Right lobe of liver (tissue), 4 donors: Measurements from ENCODE around the gene C19orf85.

Source experiments
- CTCF ChIP-seq, 4 donors: fragments of 200-600 bp in 3 of 4; fragments of 450-650 bp in 1 of 4; IDR thresholded peaks; one replicate each; pipeline versions ENCODE4 v1.5.1 to v1.8.0; 2016 to 2022; ENCODE audit warnings: antibody characterized with exemption in 4 of 4, mild to moderate bottlenecking in 2 of 4
- POLR2A ChIP-seq: fragments of 450-650 bp; IDR thresholded peaks from one replicate; pipeline ENCODE4 v1.6.1; 2017; ENCODE audit warnings: antibody characterized with exemption, mild to moderate bottlenecking
- donor health status: DM: no; HTN: no; CAD: no.
- donor health status: DM: no; HTN: no; CAD: no.
- donor health status: DM: no; HTN: yes; CAD: no.

GRCh38 chr19:55431183-55431582 lies 33.4 kb downstream of the C19orf85 start:
- TF ChIP-seq CTCF (IDR thresholded peaks at IDR 0.05): no peak
- TF ChIP-seq POLR2A: no peak
